ENCODE measurements around the gene CNGA1.

The CNGA1 gene

DNA sequence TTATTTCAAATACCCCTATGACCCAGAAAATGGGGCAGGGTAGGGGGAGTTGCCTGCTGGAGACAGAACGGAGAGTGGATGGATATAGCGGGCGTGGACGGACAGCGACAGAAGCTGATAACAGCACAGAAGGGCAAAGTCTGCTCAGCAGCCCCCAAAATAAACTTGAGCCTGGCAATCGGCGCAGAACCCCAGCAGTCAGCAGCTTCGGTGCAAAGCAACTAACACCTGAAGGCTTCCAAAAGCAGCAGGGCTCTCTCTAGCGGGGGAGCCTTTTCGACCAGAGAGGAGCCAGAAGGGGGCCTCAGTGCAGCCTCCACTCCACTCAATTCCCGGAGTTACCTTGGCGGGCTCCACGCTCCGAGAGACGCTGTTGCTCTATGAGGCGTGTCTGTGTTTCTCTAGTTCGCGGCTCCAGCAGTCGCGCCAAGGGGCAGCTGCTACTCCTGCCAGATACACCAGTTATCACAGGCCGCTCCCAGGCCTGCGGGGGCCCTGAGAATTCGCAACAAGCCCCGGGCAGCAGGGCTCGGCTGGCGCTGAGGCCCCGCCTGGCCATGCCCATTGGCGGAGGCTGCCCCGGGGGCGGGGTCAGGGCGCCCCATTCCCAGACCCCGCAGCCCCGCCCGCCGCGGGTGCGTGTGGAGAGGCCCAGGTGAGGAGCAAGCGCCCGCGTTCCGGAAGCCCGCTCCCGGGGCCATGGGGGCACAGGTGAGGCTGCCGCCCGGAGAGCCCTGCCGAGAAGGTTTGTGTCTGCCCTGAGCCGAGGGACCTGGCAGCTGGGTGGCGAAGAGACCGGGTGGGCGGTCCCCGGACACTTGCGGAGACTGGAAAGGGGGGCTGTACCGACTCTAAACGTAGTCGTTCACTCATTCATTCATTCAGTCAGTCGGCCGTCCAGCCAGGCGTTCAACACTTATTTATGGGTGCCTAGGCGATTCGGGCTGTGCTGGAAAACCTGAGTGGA lies at the start of gene CNGA1, which contains the start of gene NIPAL1:
Gene CNGA1 (minus strand): TSS at position 541 of the 967 bp plus-strand sequence. CDS start 63,992 bp downstream, outside the sequence.
Gene NIPAL1 (plus strand): TSS at position 632 of the 967 bp plus-strand sequence. CDS start 68 bp downstream, at position 700.
- no peaks in the 10 kb centered on the region for H3K4me1 ChIP-seq (ENCODE audit: control insufficient read depth, low read depth, low read length)
- no peak within 1 kb of the TSS for H3K27ac ChIP-seq (ENCODE audit: low read length)
- H3K4me3 ChIP-seq (ENCODE audit: low read length) = peak within 1 kb of the TSS; percentile 96
- H3K9ac ChIP-seq (ENCODE audit: low read length) = peak within 1 kb of the TSS; percentile 61
- H3K9me3 ChIP-seq (ENCODE audit: control insufficient read depth, low read depth, low read length) = no peaks in the 10 kb centered on the region
- H3K27me3 ChIP-seq (ENCODE audit: control insufficient read depth, insufficient read depth, low read length) = peaks cover 20% of the 10 kb centered on the region
- H3K36me3 ChIP-seq (ENCODE audit: control insufficient read depth, low read depth, low read length) = no peaks in the 10 kb centered on the region

DNA sequence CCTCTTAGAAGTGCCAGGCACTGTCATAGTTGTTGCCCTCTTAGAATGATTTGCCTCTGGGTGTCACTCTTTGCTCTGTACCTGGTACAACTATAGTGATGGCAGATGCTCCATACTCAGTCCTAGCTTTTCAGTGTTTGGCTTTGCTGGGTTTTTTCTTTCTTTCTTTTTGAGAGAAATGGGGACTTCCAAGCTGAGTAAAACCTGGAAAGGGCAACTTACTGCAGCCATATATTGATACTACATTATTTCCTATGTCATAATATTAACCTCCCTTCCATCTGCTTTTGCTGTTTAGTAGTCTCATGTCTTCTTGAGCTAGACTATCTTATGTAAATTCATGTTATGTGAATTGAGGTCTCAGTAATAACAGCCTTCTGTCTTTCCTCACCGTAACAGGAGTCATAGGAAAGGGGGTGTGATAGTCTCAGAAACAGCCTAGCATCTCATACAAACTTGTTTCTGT lies 49.1 kb upstream of the CNGA1 start:
- H3K4me3 ChIP-seq (ENCODE audit: low read length) = no peak overlapping the region
- no peak overlapping the region for H3K9ac ChIP-seq (ENCODE audit: low read length)
- H3K4me1 ChIP-seq (ENCODE audit: control insufficient read depth, low read depth, low read length) = no peaks in the 10 kb centered on the region
- H3K9me3 ChIP-seq (ENCODE audit: control insufficient read depth, low read depth, low read length) = no peaks in the 10 kb centered on the region
- no peaks in the 10 kb centered on the region for H3K27me3 ChIP-seq (ENCODE audit: control insufficient read depth, insufficient read depth, low read length)
- H3K36me3 ChIP-seq (ENCODE audit: control insufficient read depth, low read depth, low read length) = no peaks in the 10 kb centered on the region
- H3K27ac ChIP-seq (ENCODE audit: low read length) = no peak overlapping the region

DNA sequence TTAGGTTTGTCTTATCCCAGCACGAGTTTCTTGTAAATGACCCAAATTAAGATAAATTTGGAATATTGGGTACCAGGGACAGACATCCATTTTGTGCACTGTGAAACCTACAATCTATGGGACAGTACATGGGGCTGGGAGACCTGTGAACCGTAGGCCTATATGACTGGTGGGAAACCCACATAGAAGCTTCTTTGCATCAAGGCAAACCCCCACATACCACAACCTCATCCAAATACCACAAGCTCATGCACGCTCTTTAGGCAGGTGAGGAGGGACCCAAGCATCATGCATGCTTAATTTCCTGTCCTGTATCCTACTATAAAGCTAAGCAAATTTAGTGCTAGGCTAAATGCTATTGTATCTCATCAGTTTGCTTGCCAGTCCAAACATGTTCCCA lies 47.9 kb upstream of the CNGA1 start:
- Histone ChIP-seq H3K4me1 (ENCODE audit: control insufficient read depth, low read depth, low read length) (no peaks in the 10 kb centered on the region), H3K27ac (ENCODE audit: low read length) (no peak overlapping the region), H3K4me3 (ENCODE audit: low read length) (no peak overlapping the region), H3K36me3 (ENCODE audit: control insufficient read depth, low read depth, low read length) (no peaks in the 10 kb centered on the region), H3K9ac (ENCODE audit: low read length) (no peak overlapping the region), H3K27me3 (ENCODE audit: control insufficient read depth, insufficient read depth, low read length) (no peaks in the 10 kb centered on the region), H3K9me3 (ENCODE audit: control insufficient read depth, low read depth, low read length) (no peaks in the 10 kb centered on the region)

DNA sequence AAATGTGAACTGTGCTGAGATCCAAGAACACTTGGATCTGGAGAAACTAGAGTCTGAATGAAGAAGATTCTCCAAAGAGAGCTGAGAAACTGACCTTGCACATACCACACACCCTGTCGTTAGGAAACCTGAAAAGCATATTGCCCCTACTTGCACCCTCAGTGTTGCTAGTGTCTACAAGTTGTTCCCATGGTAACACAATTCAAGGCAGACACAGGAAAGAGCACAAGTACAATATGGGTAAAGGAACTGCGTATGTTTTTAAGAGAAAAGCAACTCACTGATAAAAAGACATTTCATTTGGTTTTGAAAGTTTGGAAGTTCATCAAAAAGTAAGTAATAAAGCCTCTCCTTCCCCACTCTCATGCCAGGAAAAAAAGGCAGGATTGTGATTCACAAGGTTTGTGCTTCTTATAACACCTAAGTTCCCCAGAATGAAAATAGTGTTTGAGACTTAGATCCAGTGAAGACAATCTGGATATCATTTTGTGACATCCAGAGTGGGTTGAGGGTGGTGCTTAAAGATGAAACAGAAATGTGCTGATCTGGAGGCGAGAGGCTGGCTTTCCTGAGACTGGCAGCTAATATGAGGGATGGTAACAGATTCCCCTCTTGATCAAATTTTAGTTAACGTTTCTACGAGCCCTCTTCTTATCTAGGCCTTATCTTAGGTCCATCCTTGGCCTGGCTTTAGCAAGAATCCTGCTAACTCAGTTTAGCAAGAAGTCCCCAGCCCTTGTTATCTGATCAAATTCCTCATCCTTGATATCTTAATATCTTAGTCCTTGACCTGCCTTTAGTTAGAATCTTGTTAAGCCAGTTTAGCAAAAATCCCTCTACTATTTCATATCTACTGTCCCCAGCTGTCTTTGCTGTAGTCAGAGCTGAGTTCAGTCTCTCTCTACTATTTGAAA lies 42.4 kb upstream of the CNGA1 start:
- H3K36me3 ChIP-seq (ENCODE audit: control insufficient read depth, low read depth, low read length) = no peaks in the 10 kb centered on the region
- no peak overlapping the region for H3K27ac ChIP-seq (ENCODE audit: low read length)
- H3K27me3 ChIP-seq (ENCODE audit: control insufficient read depth, insufficient read depth, low read length) = no peaks in the 10 kb centered on the region
- H3K9me3 ChIP-seq (ENCODE audit: control insufficient read depth, low read depth, low read length) = no peaks in the 10 kb centered on the region
- H3K4me3 ChIP-seq (ENCODE audit: low read length) = no peak overlapping the region
- H3K9ac ChIP-seq (ENCODE audit: low read length) = no peak overlapping the region
- H3K4me1 ChIP-seq (ENCODE audit: control insufficient read depth, low read depth, low read length) = no peaks in the 10 kb centered on the region

DNA sequence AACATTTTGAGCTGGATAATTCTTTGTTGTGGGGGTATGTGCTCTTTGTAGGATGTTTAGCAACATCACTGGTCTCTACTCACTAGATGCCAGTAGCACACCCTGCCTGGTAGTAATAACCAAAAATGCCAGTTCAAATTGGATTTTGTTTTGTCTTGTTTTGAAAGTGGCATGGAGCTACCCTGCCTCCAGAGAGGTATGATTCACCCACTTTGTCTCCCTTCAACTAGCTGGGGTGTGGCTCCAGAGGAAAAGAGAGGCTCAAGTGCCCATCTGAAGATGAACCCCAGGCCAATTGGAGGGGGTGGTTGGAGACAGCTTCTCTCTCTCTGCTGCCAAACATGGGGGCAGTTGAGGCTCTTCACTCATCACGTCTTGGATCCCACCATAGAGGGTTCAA lies 34.6 kb upstream of the CNGA1 start:
- H3K27me3 ChIP-seq (ENCODE audit: control insufficient read depth, insufficient read depth, low read length) = no peaks in the 10 kb centered on the region
- no peaks in the 10 kb centered on the region for H3K36me3 ChIP-seq (ENCODE audit: control insufficient read depth, low read depth, low read length)
- no peak overlapping the region for H3K27ac ChIP-seq (ENCODE audit: low read length)
- no peak overlapping the region for H3K4me3 ChIP-seq (ENCODE audit: low read length)
- no peaks in the 10 kb centered on the region for H3K4me1 ChIP-seq (ENCODE audit: control insufficient read depth, low read depth, low read length)
- no peak overlapping the region for H3K9ac ChIP-seq (ENCODE audit: low read length)
- H3K9me3 ChIP-seq (ENCODE audit: control insufficient read depth, low read depth, low read length) = no peaks in the 10 kb centered on the region

DNA sequence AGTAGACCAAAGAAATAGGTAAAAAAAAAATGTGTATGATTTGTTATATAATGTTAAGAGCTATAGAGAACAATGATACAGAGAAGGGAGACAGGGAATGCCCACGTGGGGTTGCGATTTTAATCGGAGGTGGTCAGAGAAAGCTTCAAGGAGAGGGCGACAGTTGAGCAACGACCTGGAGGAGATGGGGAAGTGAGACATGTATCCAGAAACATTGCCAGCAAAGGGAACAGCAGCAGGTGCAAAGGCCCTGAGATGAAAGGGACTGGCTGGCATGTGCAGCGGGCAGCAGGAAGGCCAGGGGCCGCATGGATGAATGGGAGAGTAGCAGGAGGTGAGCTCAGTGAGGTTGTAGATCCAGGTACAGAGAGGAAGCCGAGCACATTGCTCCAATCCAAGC lies 33.0 kb upstream of the CNGA1 start:
- no peak overlapping the region for H3K9ac ChIP-seq (ENCODE audit: low read length)
- H3K4me1 ChIP-seq (ENCODE audit: control insufficient read depth, low read depth, low read length) = no peaks in the 10 kb centered on the region
- H3K36me3 ChIP-seq (ENCODE audit: control insufficient read depth, low read depth, low read length) = no peaks in the 10 kb centered on the region
- no peak overlapping the region for H3K4me3 ChIP-seq (ENCODE audit: low read length)
- no peak overlapping the region for H3K27ac ChIP-seq (ENCODE audit: low read length)
- no peaks in the 10 kb centered on the region for H3K27me3 ChIP-seq (ENCODE audit: control insufficient read depth, insufficient read depth, low read length)
- no peaks in the 10 kb centered on the region for H3K9me3 ChIP-seq (ENCODE audit: control insufficient read depth, low read depth, low read length)

DNA sequence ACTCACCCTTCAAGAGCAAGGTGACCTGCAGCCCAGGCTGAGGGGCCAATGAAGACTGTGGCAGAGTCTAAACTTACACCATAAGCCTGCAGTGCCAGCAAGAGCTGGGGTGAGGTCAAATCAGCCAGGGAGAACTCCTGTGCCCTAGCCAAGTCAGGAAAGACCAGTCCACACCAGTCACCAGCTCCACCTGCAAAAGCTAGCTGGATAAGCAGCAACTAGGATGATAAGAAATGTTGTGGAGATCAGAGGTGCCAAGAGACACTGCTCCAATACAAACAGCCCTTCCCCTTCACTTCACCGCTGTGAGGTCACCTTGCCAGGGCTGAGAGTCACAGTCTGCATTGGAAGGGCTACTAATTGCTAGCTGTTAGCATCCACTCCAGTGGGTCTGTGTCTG lies 31.4 kb upstream of the CNGA1 start:
- Histone ChIP-seq H3K4me3 (ENCODE audit: low read length) (no peak overlapping the region), H3K9ac (ENCODE audit: low read length) (no peak overlapping the region), H3K27ac (ENCODE audit: low read length) (no peak overlapping the region), H3K27me3 (ENCODE audit: control insufficient read depth, insufficient read depth, low read length) (no peaks in the 10 kb centered on the region), H3K4me1 (ENCODE audit: control insufficient read depth, low read depth, low read length) (no peaks in the 10 kb centered on the region), H3K36me3 (ENCODE audit: control insufficient read depth, low read depth, low read length) (no peaks in the 10 kb centered on the region), H3K9me3 (ENCODE audit: control insufficient read depth, low read depth, low read length) (no peaks in the 10 kb centered on the region)

DNA sequence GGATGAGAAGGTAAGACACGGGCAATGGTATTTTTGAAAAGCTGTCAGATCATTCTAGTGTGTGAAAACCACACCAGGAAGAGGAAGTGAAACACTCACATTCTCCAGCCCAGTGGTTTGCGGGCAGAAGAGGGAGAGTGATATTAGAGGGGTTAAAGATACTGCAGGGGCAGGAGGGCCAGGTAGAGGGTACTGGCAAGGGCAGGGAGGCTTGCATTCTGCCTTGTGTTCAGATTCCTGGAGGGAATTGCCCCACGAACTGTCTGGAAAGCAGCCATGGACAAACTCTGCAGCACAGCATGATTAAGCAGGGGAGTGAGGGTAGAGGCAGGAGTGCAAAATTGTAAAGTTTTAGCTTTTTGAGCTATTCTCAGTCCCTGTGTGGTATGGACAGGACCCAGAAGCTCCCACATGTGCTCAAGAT lies 31.0 kb upstream of the CNGA1 start:
- Histone ChIP-seq H3K27ac (ENCODE audit: low read length) (no peak overlapping the region), H3K4me1 (ENCODE audit: control insufficient read depth, low read depth, low read length) (no peaks in the 10 kb centered on the region), H3K4me3 (ENCODE audit: low read length) (no peak overlapping the region), H3K27me3 (ENCODE audit: control insufficient read depth, insufficient read depth, low read length) (no peaks in the 10 kb centered on the region), H3K36me3 (ENCODE audit: control insufficient read depth, low read depth, low read length) (no peaks in the 10 kb centered on the region), H3K9ac (ENCODE audit: low read length) (no peak overlapping the region), H3K9me3 (ENCODE audit: control insufficient read depth, low read depth, low read length) (no peaks in the 10 kb centered on the region)

DNA sequence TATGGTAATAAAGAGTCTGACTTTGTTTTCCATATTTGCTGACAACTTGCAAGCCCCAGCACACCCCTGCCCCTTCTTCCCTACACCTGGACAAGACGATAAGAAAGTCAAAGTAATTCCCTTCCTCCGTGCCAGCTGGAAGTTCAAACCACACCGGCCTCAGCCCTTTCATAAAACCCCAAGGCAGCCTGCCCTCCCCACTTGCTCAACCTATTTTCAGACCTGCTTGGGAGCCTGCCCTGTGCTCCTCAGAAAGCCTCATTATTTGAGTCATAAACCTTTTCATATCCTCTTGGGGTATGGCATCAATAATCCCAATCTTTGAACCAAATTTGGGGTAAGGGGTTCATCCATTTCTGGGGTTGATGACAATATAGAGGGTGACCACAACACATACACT lies 29.6 kb upstream of the CNGA1 start:
- H3K4me1 ChIP-seq (ENCODE audit: control insufficient read depth, low read depth, low read length) = no peaks in the 10 kb centered on the region
- H3K9ac ChIP-seq (ENCODE audit: low read length) = no peak overlapping the region
- no peak overlapping the region for H3K4me3 ChIP-seq (ENCODE audit: low read length)
- no peaks in the 10 kb centered on the region for H3K27me3 ChIP-seq (ENCODE audit: control insufficient read depth, insufficient read depth, low read length)
- H3K36me3 ChIP-seq (ENCODE audit: control insufficient read depth, low read depth, low read length) = no peaks in the 10 kb centered on the region
- no peak overlapping the region for H3K27ac ChIP-seq (ENCODE audit: low read length)
- no peaks in the 10 kb centered on the region for H3K9me3 ChIP-seq (ENCODE audit: control insufficient read depth, low read depth, low read length)

DNA sequence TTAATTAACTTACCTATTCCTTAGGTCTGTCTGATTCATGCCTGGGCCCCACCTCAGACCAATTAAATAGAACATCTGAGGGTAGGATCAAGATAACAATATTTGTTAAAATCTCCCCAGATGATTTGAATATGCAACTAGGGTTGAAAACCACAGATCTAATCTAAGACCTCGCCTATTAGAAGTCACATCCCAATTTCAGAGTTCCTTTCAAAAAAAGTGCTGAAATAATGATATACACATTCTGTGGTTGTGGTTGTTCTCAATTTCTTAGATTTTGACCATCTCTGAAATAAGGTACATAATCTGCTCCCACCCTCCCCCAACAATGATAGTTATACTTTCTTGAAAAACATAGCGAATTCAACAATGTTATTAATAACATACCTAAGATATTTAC lies 27.8 kb upstream of the CNGA1 start:
- Histone ChIP-seq H3K27ac (ENCODE audit: low read length) (no peak overlapping the region), H3K9me3 (ENCODE audit: control insufficient read depth, low read depth, low read length) (no peaks in the 10 kb centered on the region), H3K27me3 (ENCODE audit: control insufficient read depth, insufficient read depth, low read length) (no peaks in the 10 kb centered on the region), H3K4me1 (ENCODE audit: control insufficient read depth, low read depth, low read length) (no peaks in the 10 kb centered on the region), H3K36me3 (ENCODE audit: control insufficient read depth, low read depth, low read length) (no peaks in the 10 kb centered on the region), H3K9ac (ENCODE audit: low read length) (no peak overlapping the region), H3K4me3 (ENCODE audit: low read length) (no peak overlapping the region)

DNA sequence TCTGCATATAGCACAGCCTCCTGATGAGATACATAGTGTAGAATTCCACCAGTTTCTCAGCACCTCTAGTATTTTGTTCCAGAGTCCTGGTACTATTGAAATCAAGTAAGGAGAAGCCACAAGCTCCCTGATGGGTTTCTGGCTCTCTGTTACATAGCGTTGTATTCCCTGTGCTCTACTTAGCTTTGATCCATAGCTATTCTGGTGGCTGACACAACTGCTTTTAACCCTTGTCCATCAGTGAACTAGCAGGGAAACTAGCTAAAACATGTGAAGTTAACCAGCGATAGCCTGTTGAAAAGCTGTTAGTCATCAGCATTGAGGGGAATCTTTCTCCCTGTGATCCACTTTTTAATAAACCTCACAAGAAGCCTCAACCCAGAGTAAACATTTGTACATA lies 27.0 kb upstream of the CNGA1 start:
- no peaks in the 10 kb centered on the region for H3K27me3 ChIP-seq (ENCODE audit: control insufficient read depth, insufficient read depth, low read length)
- no peak overlapping the region for H3K9ac ChIP-seq (ENCODE audit: low read length)
- H3K4me1 ChIP-seq (ENCODE audit: control insufficient read depth, low read depth, low read length) = no peaks in the 10 kb centered on the region
- no peaks in the 10 kb centered on the region for H3K36me3 ChIP-seq (ENCODE audit: control insufficient read depth, low read depth, low read length)
- no peak overlapping the region for H3K27ac ChIP-seq (ENCODE audit: low read length)
- H3K4me3 ChIP-seq (ENCODE audit: low read length) = no peak overlapping the region
- no peaks in the 10 kb centered on the region for H3K9me3 ChIP-seq (ENCODE audit: control insufficient read depth, low read depth, low read length)
